ENCODE data around the gene RBMS3. TPM values are rescaled to one million over a fixed set of nuclear protein-coding genes. Genes with fewer than 3 reads are reported as not detected.

RBMS3 gene
- total and polyA plus RNA-seq, 2 of the 8 experiments (the other 6 are each of a cell fraction or from before 2014, with no cell fraction given), result 3.7 to 6.9 TPM

DNA sequence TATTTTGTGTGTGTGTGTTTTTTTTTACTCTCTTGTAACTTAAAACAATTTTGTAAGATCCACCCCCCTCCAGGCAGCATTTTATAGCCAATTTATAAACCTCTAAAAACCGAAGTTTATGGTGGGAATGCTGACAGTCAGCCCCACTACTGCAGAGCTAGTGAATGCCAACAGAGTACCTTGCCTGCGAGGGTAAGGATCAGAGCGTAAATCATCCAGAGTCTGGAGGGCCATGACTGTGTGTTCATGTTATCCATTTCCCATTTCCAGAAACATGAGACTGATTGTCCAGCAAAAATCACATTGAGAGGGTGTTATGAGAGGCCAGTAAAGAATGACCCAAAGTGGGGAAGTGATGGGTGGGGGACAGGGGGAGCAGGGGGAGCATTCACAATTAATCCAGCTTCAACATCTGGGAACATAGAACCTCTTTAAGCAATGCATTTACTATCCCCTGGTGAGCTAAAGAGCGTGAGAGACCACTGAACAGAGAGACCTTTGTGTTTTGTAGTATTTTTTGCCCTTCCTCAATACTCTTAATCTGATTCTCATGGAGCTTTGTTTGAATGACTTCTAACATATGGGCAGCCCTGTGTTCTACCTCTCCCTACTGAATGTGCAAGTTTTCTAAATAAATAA, 464.5 kb downstream of the RBMS3 start (continued):
- no peak for TF ChIP-seq CBX5 (IDR thresholded peaks at IDR 0.05; ENCODE audit: low read depth, low read length)
- TF ChIP-seq TEAD4 (IDR thresholded peaks at IDR 0.05; ENCODE audit: low read depth, low read length), result no peak
- TF ChIP-seq POU5F1 (IDR thresholded peaks at IDR 0.05; ENCODE audit: low read depth, low read length), result no peak
- TF ChIP-seq GTF2F1 (IDR thresholded peaks at IDR 0.05; ENCODE audit: borderline replicate concordance, low read depth, low read length), result no peak
- TF ChIP-seq SP4 (IDR thresholded peaks at IDR 0.05; ENCODE audit: low read length), result no peak
- TF ChIP-seq HDAC6 (IDR thresholded peaks at IDR 0.05; ENCODE audit: low read depth, low read length), result no peak
